HepG2 (cell line): ENCODE data around the gene B3GALT6. TPM values are rescaled to one million over a fixed set of nuclear protein-coding genes. Genes with fewer than 3 reads are reported as not detected.
A peak's percentile ranks its signal among the peaks of the same experiment; 100 is the strongest.

Experiments used
- ATAC-seq: fragments of 200-7000 bp; cut with Tn5 transposase; 3 replicates; pipeline ENCODE4 v1.9.1; 2020; ENCODE audit warnings: mild to moderate bottlenecking, moderate library complexity
- BruUV-seq: library from RNA; stranded (reverse); fragments of 400-500 nt; replicated peaks from 2 replicates; lab custom pipeline; 2021; lab: Mats Ljungman, UMichigan
- CTCF ChIA-PET: fragments of 300-600 bp; formaldehyde crosslinking; extraction: SDS; loops from one replicate; lab custom pipeline; 2021; ENCODE audit warnings: low total read pairs, inconsistent platforms, low intra/inter-chr PET ratio; lab: Yijun Ruan, JAX
- POLR2A ChIA-PET: fragments of 350-600 bp; sonication (Branson Sonifier 250); formaldehyde crosslinking; loops from one replicate; lab custom pipeline; 2020; ENCODE audit warnings: antibody characterized with exemption, inconsistent platforms; lab: Yijun Ruan, JAX
- DNase-seq: peaks from one replicate; pipeline ENCODE4 v3.0.0-alpha.2; 2015; ENCODE audit warnings: low spot score
- FAIRE-seq: peaks from 3 replicates; lab custom pipeline; 2011; peaks lifted over from hg19 to GRCh38; lab: Jason Lieb, UNC
- H2AFZ ChIP-seq: one replicate; pipeline ENCODE4 v1.6.1; 2011; ENCODE audit warnings: low read length, inconsistent platforms
- H3K27ac ChIP-seq: fragments of 300-600 bp; 3 replicates; pipeline ENCODE4 v1.8.0; 2011; ENCODE audit warnings: mixed run types, mild to moderate bottlenecking, mixed read lengths, low read length, inconsistent platforms; ENCODE audit not compliant: insufficient read depth; ENCODE audit errors: extremely low read length
- H3K27me3 ChIP-seq, 2 experiments: fragments of 200-600 bp in 1 of 2; 2 replicates in 1 of 2; 3 replicates in 1 of 2; pipeline versions ENCODE4 v1.6.0 to v1.8.0; 2011; ENCODE audit warnings: low read length in 2 of 2, mild to moderate bottlenecking in 2 of 2, moderate library complexity in 2 of 2, inconsistent platforms in 1 of 2; ENCODE audit not compliant: insufficient read depth in 2 of 2, control insufficient read depth in 1 of 2
- H3K36me3 ChIP-seq, 2 experiments: fragments of 200-600 bp in 1 of 2; replicated peaks in 1 of 2; 2 replicates in 1 of 2; 3 replicates in 1 of 2; pipeline versions ENCODE4 v1.5.1 to v1.8.0; 2011; ENCODE audit warnings: low read length in 2 of 2, inconsistent platforms in 1 of 2; ENCODE audit not compliant: insufficient read depth in 2 of 2, control insufficient read depth in 1 of 2
- H3K4me1 ChIP-seq: 2 replicates; pipeline ENCODE4 v1.5.1; 2012; ENCODE audit warnings: low read length, inconsistent platforms; ENCODE audit not compliant: insufficient read depth
- H3K4me2 ChIP-seq: 2 replicates; pipeline ENCODE4 v1.6.0; 2011; ENCODE audit warnings: low read depth, low read length, inconsistent platforms
- H3K4me3 ChIP-seq, 3 experiments: fragments of 200-600 bp in 1 of 3; sonication (generic), shearing (Covaris generic) in 1 of 3; replicated peaks in 1 of 3; 2 replicates each; pipeline ENCODE4 v1.5.1; 2011 to 2016; ENCODE audit warnings: low read length in 3 of 3, inconsistent platforms in 2 of 3, low read depth in 2 of 3, mild to moderate bottlenecking in 2 of 3, control low read depth in 1 of 3, mixed read lengths in 1 of 3; ENCODE audit not compliant: insufficient read depth in 1 of 3
- H3K79me2 ChIP-seq: one replicate; pipeline ENCODE4 v1.6.1; 2011; ENCODE audit warnings: low read length, inconsistent platforms; ENCODE audit not compliant: insufficient read depth
- H3K9ac ChIP-seq: 2 replicates; pipeline ENCODE4 v1.6.0; 2011; ENCODE audit warnings: mild to moderate bottlenecking, low read depth, low read length, inconsistent platforms; ENCODE audit not compliant: insufficient read depth
- H3K9me3 ChIP-seq: 2 replicates; pipeline ENCODE4 v1.5.1; 2012; ENCODE audit warnings: mild to moderate bottlenecking, low read length
- H4K20me1 ChIP-seq: 2 replicates; pipeline ENCODE4 v1.6.0; 2011; ENCODE audit warnings: inconsistent platforms, mild to moderate bottlenecking, low read length, moderate library complexity; ENCODE audit not compliant: insufficient read depth
- DBP ChIP-seq: sonication (generic); formaldehyde crosslinking; IDR thresholded peaks from 2 replicates; pipeline ENCODE4 v1.4.0; 2020; ENCODE audit warnings: missing genetic modification reagents; ENCODE audit errors: not compliant biosample characterization
- HNRNPK ChIP-seq: fragments of 200-400 bp; formaldehyde crosslinking; IDR thresholded peaks from 2 replicates; pipeline ENCODE4 v1.6.1; 2018; ENCODE audit warnings: low read length, low read depth, moderate library complexity, mild to moderate bottlenecking; ENCODE audit not compliant: poor library complexity, severe bottlenecking
- MYC ChIP-seq: sonication (generic); formaldehyde crosslinking; IDR thresholded peaks from 2 replicates; pipeline ENCODE4 v1.9.0; 2021; ENCODE audit warnings: missing genetic modification reagents, borderline replicate concordance
- NFYB ChIP-seq: sonication (generic); formaldehyde crosslinking; IDR thresholded peaks from 2 replicates; pipeline ENCODE4 v1.4.0; 2020; ENCODE audit warnings: missing genetic modification reagents
- NRL ChIP-seq: sonication (generic); formaldehyde crosslinking; IDR thresholded peaks from 2 replicates; pipeline ENCODE4 v1.5.0; 2020; ENCODE audit warnings: missing genetic modification reagents, mild to moderate bottlenecking, moderate library complexity, borderline replicate concordance
- SOX5 ChIP-seq: IDR thresholded peaks from 2 replicates; pipeline ENCODE4 v1.6.1; 2016; ENCODE audit warnings: borderline replicate concordance
- ZMAT5 ChIP-seq: sonication (generic); formaldehyde crosslinking; IDR thresholded peaks from 2 replicates; pipeline ENCODE4 v1.5.0; 2020; ENCODE audit warnings: mild to moderate bottlenecking, low read depth, missing genetic modification reagents, borderline replicate concordance
- ZNF180 ChIP-seq: sonication (generic); formaldehyde crosslinking; IDR thresholded peaks from 2 replicates; pipeline ENCODE4 v1.4.0; 2020; ENCODE audit warnings: low read depth, missing genetic modification reagents, borderline replicate concordance
- ZNF567 ChIP-seq: sonication (generic); formaldehyde crosslinking; IDR thresholded peaks from 2 replicates; pipeline ENCODE4 v1.8.1; 2023; ENCODE audit warnings: mild to moderate bottlenecking, missing genetic modification reagents, borderline replicate concordance
- WGBS: methylation state at CpG from one replicate; pipeline ENCODE4 v1.1.6; 2017; ENCODE audit warnings: low lambda C conversion rate; 5-methylcytosine and 5-hydroxymethylcytosine counted together
- in situ Hi-C: cut with HindIII; loops from 2 replicates; pipeline ENCODE4 v1.10.0; 2017; ENCODE audit warnings: low pct_unique_long_range_greater_than_20kb; ENCODE audit not compliant: extremely low pct_ligation_motif_present
- intact Hi-C: fragments of 100-400 bp; cut with micrococcal nuclease; formaldehyde crosslinking; loops from one replicate; pipeline ENCODE4 v1.10.0; 2022; ENCODE audit not compliant: unreplicated experiment
- polyA plus RNA-seq, 8 experiments: library from polyadenylated mRNA; depleted of rRNA in 3 of 8; stranded (reverse) in 7 of 8; unstranded in 1 of 8; fragments of >200 nt; fragmentation: Illumina TruSeq in 4 of 8; extraction: Trizol in 4 of 8; gene quantifications; 2 replicates each; pipeline versions ENCODE4 v1.2.1 to v1.2.3, GENCODE V29; 2011 to 2016; ENCODE audit warnings: low read depth in 4 of 8, missing spikeins in 1 of 8, mixed read lengths in 1 of 8; ENCODE audit not compliant: insufficient read depth in 1 of 8
- total RNA-seq, 5 experiments: library from RNA; depleted of rRNA; stranded (reverse); fragments of >200 nt; fragmentation: Illumina TruSeq; extraction: Trizol; gene quantifications; 2 replicates each; pipeline ENCODE4 v1.2.3, GENCODE V29; 2016; ENCODE audit warnings: low read depth in 1 of 5

The B3GALT6 gene
- total and polyA plus RNA-seq, 2 of the 13 experiments (the other 11 are each of a cell fraction or from before 2014, with no cell fraction given): 3.9 to 14.2 TPM

- no TSS peak for BruUV-seq
- no peaks in the 10 kb centered on the region for H4K20me1 ChIP-seq
- FAIRE-seq (no peak), ATAC-seq (peak; percentile 43), DNase-seq (no peak)
- peaks cover 6 to 17% of the 10 kb centered on the region in 2 experiments; a peak in 3 of 5 replicates for H3K36me3 ChIP-seq
- 87% methylated on average over 3 of the region's 56 CpGs for WGBS
- CTCF ChIA-PET: no interaction called here
- POLR2A ChIA-PET: no interaction called here
- no peak within 1 kb of the TSS for H3K9ac ChIP-seq
- intact Hi-C loops: no loop called here
- H3K9me3 ChIP-seq: no peaks in the 10 kb centered on the region
- H3K4me1 ChIP-seq: no peaks in the 10 kb centered on the region
- H3K27me3 ChIP-seq: peaks cover 5 to 43% of the 10 kb centered on the region in 2 experiments; a peak in 3 of 5 replicates
- no peak within 1 kb of the TSS for H2AFZ ChIP-seq
- H3K4me3 ChIP-seq: no peak within 1 kb of the TSS
- H3K27ac ChIP-seq: no peak within 1 kb of the TSS
- H3K4me2 ChIP-seq: no peak within 1 kb of the TSS
- in situ Hi-C loops: no loop called here
- no peaks in the 10 kb centered on the region for H3K79me2 ChIP-seq
- TF ChIP-seq NFYB (CRISPR knock-in tag) (no peak), MYC (peak; percentile 27; the same call in 1 of the 2 replicates), ZNF180 (CRISPR knock-in tag) (no peak), HNRNPK (peak; percentile 50)
These were observed 18.4 kb upstream of the B3GALT6 start, which contains the start of gene TNFRSF4 for GRCh38 chr1:1213345-1214265. Gene TNFRSF4, minus strand, starts transcription at chr1:1214153. Its CDS starts 26 bp downstream, at chr1:1214127.

DNA sequence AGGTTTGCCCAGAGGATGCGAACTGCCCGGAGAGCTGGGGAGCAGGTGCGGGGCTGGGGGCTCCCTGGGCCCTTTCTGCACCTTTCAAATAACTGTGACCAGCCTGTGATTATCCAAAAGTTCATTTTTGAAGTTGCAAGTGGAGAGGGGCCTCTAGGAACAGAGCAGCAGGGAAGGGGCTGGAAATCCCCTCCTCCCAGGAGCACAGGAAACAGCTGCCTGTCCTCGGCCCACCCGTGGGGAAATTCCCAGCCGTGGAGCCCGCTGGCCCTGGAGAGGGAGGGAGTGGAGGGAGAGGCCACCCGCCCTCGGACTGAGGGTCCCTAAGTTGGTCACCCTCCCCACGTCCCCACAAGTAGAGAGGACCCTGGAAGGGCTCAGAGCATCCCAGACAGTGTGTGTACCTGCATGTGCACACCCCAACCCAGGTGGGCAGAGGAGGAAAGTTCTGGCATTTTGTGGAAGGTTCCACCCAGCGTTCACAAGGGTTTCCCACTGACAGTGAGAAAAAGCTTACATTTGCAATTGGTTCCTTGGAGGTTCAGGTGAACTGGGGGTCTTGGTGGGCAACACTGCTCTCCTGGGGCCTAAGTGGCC, 16.9 kb upstream of the B3GALT6 start:
- no peak for TF ChIP-seq SOX5
- TF ChIP-seq DBP: no peak
- no peak for TF ChIP-seq ZMAT5
- no peak for TF ChIP-seq NRL (CRISPR knock-in tag)
- no peak for TF ChIP-seq ZNF567 (CRISPR knock-in tag)
- POLR2A ChIA-PET: interaction anchor here (1.1 kb wide), 1 partner anchor 16 kb away, joined by 3 read pairs; the partner anchor contains the start of gene SDF4
- Histone ChIP-seq H3K36me3 (peaks cover 9 to 21% of the 10 kb centered on the region in 2 experiments; a peak in 4 of 5 replicates), H2AFZ (no peak overlapping the region), H3K4me3 (no peak overlapping the region), H3K4me2 (no peak overlapping the region), H3K27me3 (peaks cover 4 to 29% of the 10 kb centered on the region in 2 experiments; a peak in 3 of 5 replicates), H4K20me1 (no peaks in the 10 kb centered on the region), H3K9me3 (no peaks in the 10 kb centered on the region), H3K4me1 (no peaks in the 10 kb centered on the region), H3K9ac (no peak overlapping the region), H3K79me2 (no peaks in the 10 kb centered on the region), H3K27ac (no peak overlapping the region)
- no TSS peak for BruUV-seq
- WGBS: 71% methylated on average over 8 of the region's 11 CpGs
- CTCF ChIA-PET: no interaction called here
- DNase-seq: no peak
- intact Hi-C loops: no loop called here
- ATAC-seq: no peak
- no peak for FAIRE-seq
- in situ Hi-C loops: no loop called here
